GM12865 (cell line): ENCODE measurements around the gene CACNG6.
"Not testable (repeated sequence)": the region's sequence is repeated elsewhere in the genome, so short reads cannot be mapped to it uniquely, and the experiment has no call there.

Source experiments
- DNase-seq: peaks from one replicate; pipeline ENCODE4 v3.0.0; 2010; ENCODE audit warnings: low read depth
- H3K4me3 ChIP-seq: 2 replicates; pipeline ENCODE4 v1.5.1; 2011; ENCODE audit warnings: mild to moderate bottlenecking, low read depth, low read length, control low read depth
- TF ChIP-seq, protein P1 (sequence below): IDR thresholded peaks from 2 replicates; pipeline ENCODE4 v1.5.1; 2011; ENCODE audit warnings: low read length, control low read depth, low read depth, inconsistent platforms; ENCODE audit not compliant: insufficient read depth; ENCODE audit errors: missing control alignments

The CACNG6 gene

DNA sequence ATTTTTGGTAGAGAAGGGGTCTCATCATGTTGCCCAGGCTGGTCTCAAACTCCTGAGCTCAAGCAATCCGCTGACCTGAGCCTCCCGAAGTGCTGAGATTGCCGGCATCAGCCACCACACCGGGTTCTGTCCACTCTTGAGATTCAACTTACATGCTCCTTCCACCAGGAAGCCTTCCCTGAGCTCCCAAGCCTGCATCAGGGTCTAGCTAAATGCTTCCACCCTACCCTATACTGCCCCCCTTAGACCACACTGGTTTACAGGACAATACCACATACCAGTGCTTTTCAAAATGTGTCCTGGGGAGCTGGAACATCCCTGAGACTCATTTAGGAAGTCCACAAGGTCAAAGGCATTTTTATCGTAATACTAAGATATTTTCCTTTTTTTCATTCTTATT lies 43.8 kb upstream of the CACNG6 start:
- no peak for DNase-seq
- TF ChIP-seq, protein P1, sequence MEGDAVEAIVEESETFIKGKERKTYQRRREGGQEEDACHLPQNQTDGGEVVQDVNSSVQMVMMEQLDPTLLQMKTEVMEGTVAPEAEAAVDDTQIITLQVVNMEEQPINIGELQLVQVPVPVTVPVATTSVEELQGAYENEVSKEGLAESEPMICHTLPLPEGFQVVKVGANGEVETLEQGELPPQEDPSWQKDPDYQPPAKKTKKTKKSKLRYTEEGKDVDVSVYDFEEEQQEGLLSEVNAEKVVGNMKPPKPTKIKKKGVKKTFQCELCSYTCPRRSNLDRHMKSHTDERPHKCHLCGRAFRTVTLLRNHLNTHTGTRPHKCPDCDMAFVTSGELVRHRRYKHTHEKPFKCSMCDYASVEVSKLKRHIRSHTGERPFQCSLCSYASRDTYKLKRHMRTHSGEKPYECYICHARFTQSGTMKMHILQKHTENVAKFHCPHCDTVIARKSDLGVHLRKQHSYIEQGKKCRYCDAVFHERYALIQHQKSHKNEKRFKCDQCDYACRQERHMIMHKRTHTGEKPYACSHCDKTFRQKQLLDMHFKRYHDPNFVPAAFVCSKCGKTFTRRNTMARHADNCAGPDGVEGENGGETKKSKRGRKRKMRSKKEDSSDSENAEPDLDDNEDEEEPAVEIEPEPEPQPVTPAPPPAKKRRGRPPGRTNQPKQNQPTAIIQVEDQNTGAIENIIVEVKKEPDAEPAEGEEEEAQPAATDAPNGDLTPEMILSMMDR, result no peak

DNA sequence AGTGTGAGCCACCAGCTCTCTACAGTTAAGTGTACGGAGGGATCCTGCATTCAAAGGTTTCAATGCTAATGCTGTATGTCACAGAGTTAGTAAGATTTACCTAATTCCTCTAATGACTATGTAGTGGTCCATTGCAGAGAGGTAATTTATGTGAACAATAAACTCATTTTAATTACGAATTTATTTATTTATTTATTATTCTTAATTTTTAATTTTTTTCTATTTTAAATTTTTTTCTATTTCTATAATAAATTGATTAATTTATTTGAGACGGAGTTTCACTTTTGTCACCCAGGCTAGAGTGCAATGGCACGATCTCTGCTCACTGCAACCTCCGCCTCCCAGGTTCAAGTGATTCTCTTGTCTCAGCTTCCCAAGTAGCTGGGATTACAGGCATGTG lies 42.8 kb upstream of the CACNG6 start:
- not testable (repeated sequence) for DNase-seq, H3K4me3 ChIP-seq

More for the DNA sequence above, 43.8 kb upstream of the CACNG6 start:
- H3K4me3 ChIP-seq, result no peak overlapping the region

DNA sequence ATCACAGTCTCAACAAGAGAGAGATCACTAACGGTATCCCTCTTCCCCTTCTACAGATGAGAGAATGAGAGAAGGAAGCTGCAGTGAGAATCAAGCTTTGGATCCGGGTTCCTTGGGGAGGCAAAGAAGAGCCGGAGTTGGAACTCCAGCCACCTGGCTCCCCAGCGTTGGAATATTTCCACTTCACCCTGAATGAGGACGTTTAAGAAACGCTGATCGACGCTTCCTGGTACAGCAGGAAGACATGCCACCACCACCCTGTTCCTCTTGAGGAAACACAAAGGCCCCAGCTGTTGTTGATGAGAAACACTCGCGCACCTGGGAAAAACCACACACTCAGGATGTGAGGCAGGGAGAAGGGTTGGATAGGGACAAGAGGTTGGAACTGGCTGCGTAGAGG lies 40.0 kb upstream of the CACNG6 start:
- no peak overlapping the region for H3K4me3 ChIP-seq
- TF ChIP-seq, protein P1, result no peak
- DNase-seq, result no peak

DNA sequence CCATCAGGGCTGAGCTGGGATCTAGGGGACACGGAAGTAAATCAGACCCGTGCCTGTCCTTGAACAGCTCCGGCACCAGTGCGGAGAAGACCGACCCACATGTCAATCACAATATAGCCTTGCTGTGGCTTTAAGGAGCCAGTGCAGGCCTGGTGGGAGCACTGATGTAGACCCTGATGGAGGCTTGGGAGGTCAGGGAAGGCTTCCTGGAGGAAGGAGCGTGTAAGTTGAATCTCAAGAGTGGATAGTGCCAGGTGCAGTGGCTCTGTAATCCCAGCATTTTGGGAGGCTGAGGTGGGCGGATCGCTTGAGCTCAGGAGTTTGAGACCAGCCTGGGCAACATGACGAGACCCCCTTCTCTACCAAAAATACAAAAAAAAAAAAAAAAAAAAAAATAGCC lies 39.5 kb upstream of the CACNG6 start:
- DNase-seq, result no peak
- TF ChIP-seq, protein P1, result no peak
- H3K4me3 ChIP-seq, result no peak overlapping the region

DNA sequence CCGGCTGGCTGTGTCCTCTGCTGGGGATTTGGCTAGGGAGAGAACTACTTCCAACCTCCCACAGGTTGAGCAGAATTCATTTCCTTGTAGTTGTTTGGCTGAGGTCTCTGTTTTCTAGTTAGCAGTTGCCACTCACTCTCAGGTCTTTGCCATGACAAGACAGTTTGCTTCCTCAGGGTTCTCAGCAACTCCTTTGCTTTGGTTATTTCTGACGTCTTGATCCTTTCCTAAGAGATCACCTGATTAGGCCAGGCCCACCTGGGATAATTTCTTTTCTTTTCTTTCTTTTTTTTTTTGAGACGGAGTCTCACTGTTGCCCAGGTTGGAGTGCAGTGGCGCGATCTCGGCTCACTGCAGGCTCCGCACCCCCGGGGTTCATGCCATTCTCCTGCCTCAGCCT lies 38.1 kb upstream of the CACNG6 start:
- H3K4me3 ChIP-seq, result no peak overlapping the region
- TF ChIP-seq, protein P1, result no peak
- DNase-seq, result no peak

DNA sequence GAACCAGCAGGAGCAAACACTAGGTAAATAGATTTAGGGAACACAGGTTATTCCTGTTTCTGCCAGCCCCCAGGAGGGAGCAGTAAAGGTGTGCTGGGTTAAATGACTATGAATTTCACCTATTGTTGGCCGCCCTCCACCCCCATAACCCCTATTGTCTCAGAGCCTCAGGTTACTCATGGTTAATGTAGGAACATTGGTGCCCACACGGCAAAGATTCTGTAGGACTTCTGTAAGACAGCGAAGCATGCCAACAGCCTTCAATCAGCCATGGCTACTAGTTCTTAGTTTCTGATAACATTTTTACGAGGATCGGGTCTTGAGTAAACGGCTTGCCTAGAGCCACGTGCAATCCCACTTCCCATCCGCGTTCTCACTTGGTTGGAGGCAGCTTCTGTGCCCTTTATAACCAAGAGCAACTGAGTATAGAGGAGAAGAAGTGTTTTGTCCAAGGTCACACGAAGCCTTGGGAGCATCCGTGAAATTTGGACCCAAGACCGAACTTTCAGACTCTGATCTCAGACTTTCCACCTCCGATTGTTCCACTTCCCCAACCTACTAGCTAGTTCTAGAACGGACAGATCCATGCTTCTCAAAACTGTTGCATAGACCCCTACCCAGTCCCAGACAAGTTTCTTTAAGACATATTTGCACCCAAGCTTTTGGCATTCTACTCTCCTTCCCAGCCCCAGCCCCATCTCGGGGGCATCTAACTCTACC lies 33.8 kb upstream of the CACNG6 start:
- no peak for DNase-seq
- TF ChIP-seq, protein P1, result no peak
- H3K4me3 ChIP-seq, result no peak overlapping the region

DNA sequence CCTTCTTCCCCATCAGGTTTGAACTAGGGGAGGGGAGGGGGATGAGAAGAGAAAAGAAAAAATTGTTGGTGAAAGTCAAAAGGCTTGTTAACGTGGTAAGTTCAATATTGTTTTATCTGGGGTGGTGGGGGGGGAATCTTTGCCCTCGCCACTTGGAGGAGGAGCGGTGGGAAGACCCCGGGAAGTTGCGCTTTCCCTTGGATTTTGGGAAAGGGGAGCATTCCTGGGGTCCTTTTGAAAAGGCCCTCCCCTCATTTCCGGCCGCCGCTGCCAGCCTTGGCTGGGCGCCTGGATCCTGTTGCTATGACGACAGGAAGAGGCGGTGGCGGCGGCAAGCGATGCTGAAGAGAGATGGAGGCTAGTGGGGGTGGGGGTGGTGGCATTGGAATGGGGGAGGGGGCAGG lies 33.3 kb upstream of the CACNG6 start:
- TF ChIP-seq, protein P1, result no peak
- DNase-seq, result no peak
- no peak overlapping the region for H3K4me3 ChIP-seq
